RWPE1 (cell line): Measurements from ENCODE around the gene IGLL5.

ENCODE experiments used
- CTCF ChIA-PET: fragments of 350-600 bp; sonication (Branson Sonifier 250); formaldehyde crosslinking; extraction: SDS; loops from one replicate; lab custom pipeline; 2021; lab: Yijun Ruan, JAX
- POLR2A ChIA-PET: fragments of 400-600 bp; formaldehyde crosslinking; extraction: SDS; loops from one replicate; lab custom pipeline; 2020; ENCODE audit warnings: antibody characterized with exemption; ENCODE audit not compliant: low non-redundant PET; lab: Yijun Ruan, JAX
- DNase-seq: peaks from one replicate; pipeline ENCODE4 v3.0.0; 2012; ENCODE audit warnings: low spot score
- H3K27ac ChIP-seq: fragments of 450-650 bp; 2 replicates; pipeline ENCODE4 v1.5.1; 2017
- TF ChIP-seq, protein P1 (sequence below): fragments of 450-650 bp; conservative IDR thresholded peaks from 2 replicates; pipeline ENCODE4 v1.5.1; 2017; ENCODE audit warnings: low read depth, mild to moderate bottlenecking

The IGLL5 gene

DNA sequence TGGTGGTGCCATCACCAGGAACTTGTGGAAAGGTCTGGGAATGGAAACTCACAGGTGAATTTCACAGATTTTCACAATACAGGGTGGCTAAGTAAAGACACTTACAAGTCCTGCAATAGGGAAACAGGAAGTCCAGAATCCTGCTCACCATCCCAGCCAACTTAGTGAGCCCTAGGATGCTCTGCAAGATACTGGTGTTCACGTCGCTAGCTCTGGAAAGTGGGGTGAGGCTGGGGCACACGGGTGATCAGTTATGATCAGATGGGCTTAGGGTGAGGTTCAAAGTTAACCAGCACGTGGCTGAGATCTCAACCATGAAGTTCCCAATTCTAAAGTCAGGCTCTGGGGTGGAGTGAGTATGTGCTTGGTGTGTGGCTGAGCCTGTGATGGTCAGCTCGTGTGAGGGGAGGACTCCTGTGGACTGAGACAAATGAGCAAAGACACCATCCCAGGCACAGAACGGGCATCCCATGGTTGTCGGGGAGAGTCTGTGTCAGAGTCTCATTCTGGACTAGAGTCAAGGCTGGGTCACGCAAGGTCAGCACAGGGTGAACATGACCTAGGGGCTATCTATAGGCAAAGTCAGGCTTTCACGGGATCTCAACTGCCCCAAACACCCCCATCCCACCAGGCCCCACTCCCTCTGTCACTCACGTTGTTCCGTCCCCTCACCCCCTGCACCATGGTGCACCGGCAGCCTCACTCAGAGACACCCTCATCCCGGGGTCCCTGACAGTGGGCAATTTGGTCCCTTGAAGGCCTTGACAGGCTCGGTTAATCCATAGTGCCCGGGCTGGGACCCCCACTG is 23.9 kb downstream of the IGLL5 start:
- TF ChIP-seq, protein P1, sequence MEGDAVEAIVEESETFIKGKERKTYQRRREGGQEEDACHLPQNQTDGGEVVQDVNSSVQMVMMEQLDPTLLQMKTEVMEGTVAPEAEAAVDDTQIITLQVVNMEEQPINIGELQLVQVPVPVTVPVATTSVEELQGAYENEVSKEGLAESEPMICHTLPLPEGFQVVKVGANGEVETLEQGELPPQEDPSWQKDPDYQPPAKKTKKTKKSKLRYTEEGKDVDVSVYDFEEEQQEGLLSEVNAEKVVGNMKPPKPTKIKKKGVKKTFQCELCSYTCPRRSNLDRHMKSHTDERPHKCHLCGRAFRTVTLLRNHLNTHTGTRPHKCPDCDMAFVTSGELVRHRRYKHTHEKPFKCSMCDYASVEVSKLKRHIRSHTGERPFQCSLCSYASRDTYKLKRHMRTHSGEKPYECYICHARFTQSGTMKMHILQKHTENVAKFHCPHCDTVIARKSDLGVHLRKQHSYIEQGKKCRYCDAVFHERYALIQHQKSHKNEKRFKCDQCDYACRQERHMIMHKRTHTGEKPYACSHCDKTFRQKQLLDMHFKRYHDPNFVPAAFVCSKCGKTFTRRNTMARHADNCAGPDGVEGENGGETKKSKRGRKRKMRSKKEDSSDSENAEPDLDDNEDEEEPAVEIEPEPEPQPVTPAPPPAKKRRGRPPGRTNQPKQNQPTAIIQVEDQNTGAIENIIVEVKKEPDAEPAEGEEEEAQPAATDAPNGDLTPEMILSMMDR, result no peak
- H3K27ac ChIP-seq, result no peak overlapping the region
- DNase-seq, result no peak
- ChIA-PET POLR2A (no interaction called here), CTCF (no interaction called here)

DNA sequence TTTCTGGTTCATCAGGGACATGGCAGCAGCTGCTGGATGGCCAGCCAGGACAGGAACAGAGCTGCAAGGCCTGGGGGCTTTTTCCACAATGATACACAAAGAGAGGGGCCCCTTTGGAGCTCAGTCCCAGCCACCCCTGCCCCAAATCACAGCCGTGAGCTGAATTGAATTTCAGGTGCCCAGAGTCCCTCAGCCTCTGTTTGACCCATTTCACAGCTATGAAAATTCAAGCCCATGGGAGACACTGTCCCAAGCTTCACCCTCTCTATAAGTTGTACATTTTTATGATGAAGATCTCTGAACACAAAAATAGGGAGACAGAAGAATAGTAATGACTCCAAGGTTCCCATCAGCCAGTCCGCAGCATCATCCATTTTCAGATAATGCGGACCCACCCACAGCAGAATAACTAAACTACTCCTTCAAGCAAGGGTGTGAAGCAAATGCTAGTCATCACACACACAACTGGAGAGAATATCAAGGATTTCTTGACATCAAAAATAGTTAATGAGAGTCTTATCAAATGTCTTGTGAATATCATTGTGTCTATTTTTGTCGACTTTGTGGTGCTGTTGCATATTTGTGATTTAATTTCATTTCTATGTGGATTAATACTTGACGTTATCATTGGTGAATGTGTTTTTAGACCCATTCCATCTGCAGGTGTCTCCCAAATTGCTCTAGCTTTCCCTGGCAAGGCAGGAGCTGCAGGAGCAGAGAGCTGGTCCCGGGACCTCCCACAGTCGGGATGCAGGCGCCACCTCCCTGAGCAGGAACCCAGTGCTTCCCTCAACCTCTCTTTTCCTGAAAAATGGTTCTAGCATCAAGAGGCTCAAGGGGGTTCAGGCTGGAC is 24.7 kb downstream of the IGLL5 start:
- CTCF ChIA-PET, result no interaction called here
- TF ChIP-seq, protein P1, result no peak
- DNase-seq, result no peak
- POLR2A ChIA-PET, result no interaction called here
- no peak overlapping the region for H3K27ac ChIP-seq

- ChIA-PET CTCF (no interaction called here), POLR2A (no interaction called here)
- no peak overlapping the region for H3K27ac ChIP-seq
- TF ChIP-seq, protein P1, result no peak
- DNase-seq, result no peak
Observed at GRCh38 chr22:22912988-22913253, 25.3 kb downstream of the IGLL5 start.

DNA sequence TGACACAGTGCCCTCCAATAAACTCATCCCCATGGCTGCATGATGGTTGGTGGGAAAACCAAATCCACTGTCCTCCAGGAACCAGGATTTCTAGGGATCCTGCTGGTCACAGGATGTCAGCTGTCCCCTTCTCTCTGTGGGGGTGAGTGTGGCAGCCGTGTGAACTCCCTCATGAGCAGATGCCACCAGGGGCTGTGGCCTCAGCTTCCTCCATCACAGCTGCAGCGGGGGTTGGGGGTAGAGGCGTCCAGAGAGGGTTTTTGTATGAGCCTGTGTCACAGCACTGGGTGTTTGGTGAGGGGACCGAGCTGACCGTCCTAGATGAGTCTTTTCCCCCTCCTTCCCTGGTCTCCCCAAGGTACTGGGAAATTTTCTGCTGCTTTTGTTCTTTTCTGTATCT is 26.4 kb downstream of the IGLL5 start:
- TF ChIP-seq, protein P1, result no peak
- no peak for DNase-seq
- ChIA-PET POLR2A (no interaction called here), CTCF (no interaction called here)
- H3K27ac ChIP-seq, result no peak overlapping the region

- no peak overlapping the region for H3K27ac ChIP-seq
- POLR2A ChIA-PET, result no interaction called here
- no peak for DNase-seq
- CTCF ChIA-PET, result no interaction called here
- TF ChIP-seq, protein P1, result no peak
Observed at GRCh38 chr22:22914726-22915669, 27.4 kb downstream of the IGLL5 start.

DNA sequence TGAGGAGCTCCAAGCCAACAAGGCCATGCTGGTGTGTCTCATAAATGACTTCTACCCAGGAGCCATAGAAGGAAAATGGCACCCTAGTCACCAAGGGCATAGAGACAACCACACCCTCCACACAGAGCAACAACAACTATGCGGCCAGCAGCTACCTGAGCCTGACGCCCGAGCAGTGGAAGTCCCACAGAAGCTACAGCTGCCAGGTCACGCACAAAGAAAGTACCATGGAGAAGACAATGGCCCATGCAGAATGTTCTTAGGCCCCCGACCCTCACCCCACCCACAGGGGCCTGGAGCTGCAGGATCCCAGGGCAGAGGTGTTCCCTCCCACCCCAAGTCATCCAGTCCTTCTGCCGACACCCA is 28.0 kb downstream of the IGLL5 start:
- DNase-seq, result no peak
- ChIA-PET POLR2A (no interaction called here), CTCF (no interaction called here)
- TF ChIP-seq, protein P1, result no peak
- H3K27ac ChIP-seq, result no peak overlapping the region
